Retinal pigment epithelial cell (primary cell): ENCODE measurements around the gene CD1B.
"Not testable (repeated sequence)": the region's sequence is repeated elsewhere in the genome, so short reads cannot be mapped to it uniquely, and the experiment has no call there.

Source experiments
- DNase-seq: peaks from one replicate; pipeline ENCODE4 v3.0.0-alpha.2; 2010; ENCODE audit warnings: low read depth
- H3K4me3 ChIP-seq: 2 replicates; pipeline ENCODE4 v1.5.1; 2011; ENCODE audit warnings: mild to moderate bottlenecking, low read length, control low read depth, moderate library complexity
- CTCF ChIP-seq: conservative IDR thresholded peaks from 2 replicates; pipeline ENCODE4 v1.5.1; 2011; ENCODE audit warnings: low read depth, low read length, control low read depth, inconsistent platforms

Gene CD1B

GRCh38 chr1:158331481-158332150, at the start of gene CD1B:
Gene CD1B (minus strand): TSS chr1:158331531. CDS start chr1:158331423, 108 bp downstream.
- TF ChIP-seq CTCF = no peak
- no peak for DNase-seq
- H3K4me3 ChIP-seq = no peak within 1 kb of the TSS

DNA sequence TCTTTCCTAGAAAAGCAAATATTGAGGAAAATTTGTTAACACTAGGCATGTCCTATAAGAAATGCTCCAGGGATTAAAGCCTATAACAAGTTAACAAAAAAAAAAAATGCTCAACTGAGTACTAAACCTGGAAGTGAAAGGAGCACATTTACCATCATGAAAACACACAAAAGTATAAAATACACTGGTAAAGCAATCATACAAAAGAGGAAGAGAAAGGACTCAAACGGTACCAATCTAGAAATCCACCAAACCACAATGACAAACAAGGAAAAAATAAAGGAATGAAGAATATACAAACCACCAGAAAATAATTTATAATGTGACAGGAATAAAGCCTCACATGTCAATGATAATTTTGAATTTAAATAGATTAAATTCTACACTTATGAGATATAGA, 43.5 kb upstream of the CD1B start:
- no peak for DNase-seq
- H3K4me3 ChIP-seq = no peak overlapping the region

DNA sequence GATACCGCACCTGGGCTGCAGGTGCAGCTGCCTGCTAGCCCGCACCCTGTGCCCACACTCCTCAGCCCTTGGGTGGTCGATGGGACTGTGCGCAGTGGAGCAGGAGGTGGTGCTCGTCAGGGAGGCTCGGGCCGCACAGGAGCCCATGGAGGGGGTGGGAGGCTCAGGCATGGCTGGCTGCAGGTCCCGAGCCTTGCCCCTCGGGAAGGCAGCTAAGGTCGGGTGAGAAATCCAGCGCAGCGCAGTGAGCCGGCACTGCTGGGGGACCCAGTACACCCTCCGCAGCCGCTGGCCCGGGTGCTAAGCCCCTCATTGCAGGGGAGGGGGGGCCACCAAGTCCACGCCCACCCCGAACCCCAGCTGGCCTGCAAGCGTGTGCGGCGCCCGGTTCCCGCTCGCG, 42.8 kb upstream of the CD1B start:
- DNase-seq = not testable (repeated sequence)

More for the DNA sequence above, 43.5 kb upstream of the CD1B start:
- TF ChIP-seq CTCF = no peak

DNA sequence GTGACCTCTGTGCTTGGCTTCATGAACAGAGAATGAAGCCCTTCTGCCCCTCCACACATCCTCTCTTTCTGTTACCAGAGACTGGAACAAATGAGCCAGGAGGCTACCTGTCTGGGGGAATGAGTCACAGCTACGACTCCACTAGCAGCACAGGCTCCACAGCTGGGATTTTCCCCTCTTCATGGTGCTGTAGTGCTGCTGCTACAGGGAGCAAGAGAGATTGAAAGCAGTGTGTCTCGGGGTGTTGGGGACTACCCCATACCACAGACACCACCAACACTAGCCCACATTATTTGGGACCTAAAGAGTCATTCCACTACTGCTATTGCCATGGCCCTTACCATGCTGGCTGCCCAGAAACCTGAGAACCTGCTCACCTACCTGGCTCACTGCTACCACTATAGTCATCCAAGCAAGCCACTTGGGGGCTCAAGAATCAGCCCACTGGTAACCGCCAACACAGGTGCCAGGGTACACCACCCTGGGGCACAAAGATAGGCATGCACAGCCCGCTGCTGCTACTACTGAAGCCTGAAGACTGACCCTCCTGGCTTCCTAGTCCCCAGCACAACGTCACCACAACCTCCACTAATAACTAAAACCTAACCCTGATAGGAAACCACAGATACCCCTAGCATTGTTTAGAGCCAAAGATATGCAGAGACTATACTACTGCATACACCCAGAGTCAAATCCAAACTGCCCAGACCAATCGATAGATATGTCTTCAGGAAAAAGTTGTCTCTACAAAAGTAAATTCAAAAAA, 40.0 kb upstream of the CD1B start:
- TF ChIP-seq CTCF = no peak
- no peak overlapping the region for H3K4me3 ChIP-seq
- no peak for DNase-seq

More for the DNA sequence above, 42.8 kb upstream of the CD1B start:
- H3K4me3 ChIP-seq = not testable (repeated sequence)

GRCh38 chr1:158366783-158367182, 35.5 kb upstream of the CD1B start:
- TF ChIP-seq CTCF = no peak
- no peak for DNase-seq
- no peak overlapping the region for H3K4me3 ChIP-seq

DNA sequence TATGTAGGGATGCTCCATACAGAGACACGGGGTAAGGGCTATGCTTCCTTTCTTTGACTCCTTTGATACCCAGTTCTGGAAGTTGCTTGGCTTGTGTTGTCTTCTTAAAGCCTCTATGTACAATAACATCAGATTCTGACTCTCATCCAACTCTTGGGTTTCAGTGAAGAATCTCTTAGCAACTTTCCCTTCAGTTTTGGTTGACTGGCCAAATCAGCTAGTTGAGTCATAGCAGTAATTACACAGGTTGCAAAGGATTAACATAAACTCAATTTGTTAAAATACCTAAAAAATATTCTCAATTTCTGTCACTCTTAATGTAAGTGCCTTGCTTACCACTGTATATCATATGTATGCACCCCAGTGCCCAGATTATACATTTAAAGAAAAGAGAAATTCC, 31.6 kb upstream of the CD1B start:
- TF ChIP-seq CTCF = no peak
- H3K4me3 ChIP-seq = no peak overlapping the region
- DNase-seq = no peak

DNA sequence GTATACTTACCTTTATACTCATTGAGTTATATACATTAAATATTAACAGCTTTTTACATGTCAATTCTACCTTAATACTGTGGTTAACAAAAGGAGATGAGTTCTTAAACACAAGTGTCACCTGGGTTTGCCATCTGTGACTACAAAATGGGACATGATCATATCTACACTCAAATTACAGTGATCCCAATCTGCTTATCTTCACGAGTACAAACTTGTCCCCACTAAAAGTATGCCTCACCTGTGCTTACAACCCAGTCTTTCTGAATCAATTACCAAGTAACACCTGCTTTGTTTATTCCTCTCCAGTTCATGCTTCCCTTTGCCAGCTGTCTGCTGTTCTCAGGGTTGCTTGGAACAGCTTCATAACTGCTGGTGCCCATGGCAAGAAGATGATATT, 31.2 kb upstream of the CD1B start:
- DNase-seq = no peak
- H3K4me3 ChIP-seq = no peak overlapping the region
- TF ChIP-seq CTCF = no peak
